SJCRH30 (cell line): ENCODE results near the gene MYO1F. TPM values are rescaled to one million over a fixed set of nuclear protein-coding genes. Genes with fewer than 3 reads are reported as not detected.

Experiments
- DNase-seq, 2 experiments: peaks; one replicate each; pipeline ENCODE4 v3.0.0-alpha.2; 2015 to 2020
- H3K27ac ChIP-seq: fragments of 250-450 bp; sonication (Bioruptor Pico); 2 replicates; pipeline ENCODE4 v1.5.1; 2020; ENCODE audit warnings: mild to moderate bottlenecking, moderate library complexity
- H3K27me3 ChIP-seq: fragments of 250-450 bp; sonication (Bioruptor Pico); 2 replicates; pipeline ENCODE4 v1.5.1; 2020; ENCODE audit warnings: mild to moderate bottlenecking, moderate library complexity
- H3K36me3 ChIP-seq: fragments of 250-450 bp; sonication (Bioruptor Pico); 2 replicates; pipeline ENCODE4 v1.5.1; 2020; ENCODE audit warnings: mild to moderate bottlenecking, moderate library complexity
- H3K4me1 ChIP-seq: fragments of 250-450 bp; sonication (Bioruptor Pico); 2 replicates; pipeline ENCODE4 v1.5.1; 2020; ENCODE audit warnings: mild to moderate bottlenecking, moderate library complexity
- H3K4me3 ChIP-seq: fragments of 250-450 bp; sonication (Bioruptor Pico); 2 replicates; pipeline ENCODE4 v1.5.1; 2020; ENCODE audit warnings: mild to moderate bottlenecking, moderate library complexity
- H3K9me3 ChIP-seq: fragments of 250-450 bp; sonication (Bioruptor Pico); replicated peaks from 2 replicates; pipeline ENCODE4 v1.5.1; 2020; ENCODE audit warnings: mild to moderate bottlenecking, moderate library complexity
- total RNA-seq: library from RNA; depleted of rRNA; stranded (reverse); fragments of >200 nt; shearing (Covaris generic); gene quantifications from 2 replicates; pipeline ENCODE4 v1.2.3, GENCODE V29; 2014; rRNA removed

MYO1F gene
- total RNA-seq, 1 experiment from 2014 or later: 0.04 TPM

DNA sequence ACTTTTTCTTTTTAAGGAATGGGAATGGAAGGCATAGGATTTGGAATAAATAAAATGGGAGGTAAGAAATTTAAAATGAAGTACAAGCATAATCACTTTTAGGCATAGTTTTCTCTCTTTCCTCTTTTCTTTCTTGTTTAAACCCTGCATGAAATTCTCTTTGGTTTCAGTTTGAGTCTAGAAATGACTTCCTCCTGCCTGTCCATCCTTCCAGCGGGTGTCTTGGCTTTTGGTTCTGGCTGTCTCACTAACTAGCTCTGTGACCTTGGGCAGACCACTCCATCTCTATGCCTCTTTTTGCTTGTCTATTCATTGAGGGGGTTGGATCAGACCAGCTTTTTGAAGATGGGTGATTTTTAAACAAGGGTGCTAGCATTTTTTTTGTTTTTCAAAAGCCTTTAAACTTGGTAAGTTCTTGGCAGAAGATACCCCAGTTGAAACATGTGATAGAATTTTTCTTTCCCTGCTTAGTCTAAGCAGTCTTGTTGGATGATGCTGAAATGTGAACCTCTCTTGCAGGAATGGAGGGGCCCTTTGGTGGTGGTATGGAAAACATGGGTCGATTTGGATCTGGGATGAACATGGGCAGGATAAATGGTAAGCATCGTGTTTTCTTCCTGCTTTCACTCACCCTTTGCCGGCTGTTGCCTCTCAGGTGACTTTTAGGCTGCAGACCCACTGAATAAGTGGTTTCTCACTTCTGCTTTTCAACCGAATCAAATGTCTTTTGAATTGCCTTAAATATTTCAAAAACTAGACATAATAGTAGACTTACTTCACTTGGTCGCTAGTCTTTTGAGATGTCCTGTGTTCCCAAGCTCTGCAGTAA is 103.4 kb downstream of the MYO1F start:
- peaks cover 77% of the 10 kb centered on the region for H3K36me3 ChIP-seq
- H3K4me1 ChIP-seq: no peaks in the 10 kb centered on the region
- no peaks in the 10 kb centered on the region for H3K9me3 ChIP-seq
- no peak overlapping the region for H3K27ac ChIP-seq
- no peak for DNase-seq
- H3K27me3 ChIP-seq: no peaks in the 10 kb centered on the region
- no peak overlapping the region for H3K4me3 ChIP-seq

Other genes starting within 250 kb of the MYO1F start
- 0.04 TPM in 1 of 2 replicates, not detected in the other for gene KANK3, start 234.2 kb downstream of the MYO1F start, total RNA-seq
- gene ANGPTL4, start 213.3 kb downstream of the MYO1F start, total RNA-seq: 0.10 and 0.59 TPM in 2 replicates
- gene RAB11B, start 187.1 kb downstream of the MYO1F start, total RNA-seq: 15.9 and 17.7 TPM in 2 replicates
- 0.55 and 2.8 TPM in 2 replicates for gene MARCHF2, start 164.1 kb downstream of the MYO1F start, total RNA-seq
- 191 and 195 TPM in 2 replicates for gene HNRNPM, start 132.5 kb downstream of the MYO1F start, total RNA-seq
- gene PRAM1, start 74.8 kb downstream of the MYO1F start, total RNA-seq: not detected in 2 replicates
- 3.1 and 4.7 TPM in 2 replicates for gene ZNF414, start 63.3 kb downstream of the MYO1F start, total RNA-seq
- gene ADAMTS10, start 33.3 kb upstream of the MYO1F start, total RNA-seq: not detected in 2 replicates
- not detected in 2 replicates for gene NFILZ, start 53.2 kb upstream of the MYO1F start, total RNA-seq
- not detected in 2 replicates for gene ACTL9, start 121.4 kb upstream of the MYO1F start, total RNA-seq
- not detected in 2 replicates for gene OR2Z1, start 144.2 kb upstream of the MYO1F start, total RNA-seq